SW480 (cell line): Measurements from ENCODE around the gene UPF2.
"Not testable (repeated sequence)": the region's sequence is repeated elsewhere in the genome, so short reads cannot be mapped to it uniquely, and the experiment has no call there.

Source experiments
- DNase-seq: peaks from one replicate; pipeline ENCODE4 v3.0.0-alpha.2; 2016; ENCODE audit warnings: low spot score

The UPF2 gene

GRCh38 chr10:12036073-12036655, 6.4 kb downstream of the UPF2 start:
- no peak for DNase-seq

GRCh38 chr10:12031404-12031803, 11.2 kb downstream of the UPF2 start:
- no peak for DNase-seq

GRCh38 chr10:12027539-12027938, 15.1 kb downstream of the UPF2 start:
- DNase-seq, result no peak

- DNase-seq, result no peak
Measured at GRCh38 chr10:12025591-12025990, 17.0 kb downstream of the UPF2 start.

GRCh38 chr10:12022580-12023257, 19.9 kb downstream of the UPF2 start:
- no peak for DNase-seq

GRCh38 chr10:12020574-12020973, 22.0 kb downstream of the UPF2 start:
- DNase-seq, result no peak

GRCh38 chr10:12019283-12019971, 23.2 kb downstream of the UPF2 start:
- DNase-seq, result no peak

- DNase-seq, result no peak
Measured at GRCh38 chr10:12018438-12019282, 23.9 kb downstream of the UPF2 start.

- no peak for DNase-seq
Measured at GRCh38 chr10:12013926-12014325, 28.7 kb downstream of the UPF2 start.

- DNase-seq, result not testable (repeated sequence)
Measured at GRCh38 chr10:12013391-12013790, 29.2 kb downstream of the UPF2 start.

GRCh38 chr10:12010353-12010752, 32.3 kb downstream of the UPF2 start:
- no peak for DNase-seq

- DNase-seq, result not testable (repeated sequence)
Measured at GRCh38 chr10:12008842-12009241, 33.8 kb downstream of the UPF2 start.

- no peak for DNase-seq
Measured at GRCh38 chr10:12006671-12007070, 35.9 kb downstream of the UPF2 start.

GRCh38 chr10:11993834-11994468, 48.7 kb downstream of the UPF2 start:
- no peak for DNase-seq

GRCh38 chr10:11988924-11989323, 53.7 kb downstream of the UPF2 start:
- no peak for DNase-seq

- DNase-seq, result peak; percentile 67
Measured at GRCh38 chr10:11986593-11987216, 55.9 kb downstream of the UPF2 start.

- no peak for DNase-seq
Measured at GRCh38 chr10:11982253-11982652, 60.4 kb downstream of the UPF2 start.

- DNase-seq, result no peak
Measured at GRCh38 chr10:11975795-11976194, 66.8 kb downstream of the UPF2 start.

- not testable (repeated sequence) for DNase-seq
Measured at GRCh38 chr10:11972523-11972922, 70.1 kb downstream of the UPF2 start.

- DNase-seq, result no peak
Measured at GRCh38 chr10:11962176-11962575, 80.4 kb downstream of the UPF2 start.

GRCh38 chr10:11961771-11962170, 80.8 kb downstream of the UPF2 start:
- no peak for DNase-seq

- no peak for DNase-seq
Measured at GRCh38 chr10:11959966-11960365, 82.6 kb downstream of the UPF2 start.
